Activated CD4-positive, alpha-beta T cell treated with anti-CD3 and anti-CD28 coated beads, Interleukin-2, amount 50 U/mL, for 1 hour (primary cell): ENCODE data around the gene SMOC2.

Source experiments
- DNase-seq: peaks from one replicate; pipeline ENCODE4 v3.0.0-alpha.2; 2020

The SMOC2 gene

GRCh38 chr6:168494726-168495125 lies 53.7 kb downstream of the SMOC2 start:
- no peak for DNase-seq

GRCh38 chr6:168495133-168495532 lies 54.1 kb downstream of the SMOC2 start:
- no peak for DNase-seq

DNA sequence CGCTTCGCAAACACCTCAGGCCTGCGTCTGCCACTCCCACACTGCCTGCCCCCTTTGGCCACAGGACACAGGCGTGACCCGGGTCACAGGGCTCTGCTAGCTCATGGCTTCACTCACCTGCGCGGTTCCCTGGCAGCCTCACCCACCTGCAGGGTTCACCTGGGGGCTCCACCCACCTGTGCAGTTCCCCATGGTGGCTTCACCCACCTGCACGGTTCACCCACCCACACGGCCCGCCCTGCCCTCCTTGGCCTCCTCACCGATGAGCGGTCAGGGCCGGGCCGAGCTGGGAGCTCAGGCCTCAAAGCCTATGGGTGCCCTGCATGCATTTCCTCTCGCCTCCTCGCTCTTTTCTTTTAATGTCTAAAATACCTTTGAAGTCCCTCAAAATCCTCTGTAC lies 54.7 kb downstream of the SMOC2 start:
- DNase-seq, result no peak

DNA sequence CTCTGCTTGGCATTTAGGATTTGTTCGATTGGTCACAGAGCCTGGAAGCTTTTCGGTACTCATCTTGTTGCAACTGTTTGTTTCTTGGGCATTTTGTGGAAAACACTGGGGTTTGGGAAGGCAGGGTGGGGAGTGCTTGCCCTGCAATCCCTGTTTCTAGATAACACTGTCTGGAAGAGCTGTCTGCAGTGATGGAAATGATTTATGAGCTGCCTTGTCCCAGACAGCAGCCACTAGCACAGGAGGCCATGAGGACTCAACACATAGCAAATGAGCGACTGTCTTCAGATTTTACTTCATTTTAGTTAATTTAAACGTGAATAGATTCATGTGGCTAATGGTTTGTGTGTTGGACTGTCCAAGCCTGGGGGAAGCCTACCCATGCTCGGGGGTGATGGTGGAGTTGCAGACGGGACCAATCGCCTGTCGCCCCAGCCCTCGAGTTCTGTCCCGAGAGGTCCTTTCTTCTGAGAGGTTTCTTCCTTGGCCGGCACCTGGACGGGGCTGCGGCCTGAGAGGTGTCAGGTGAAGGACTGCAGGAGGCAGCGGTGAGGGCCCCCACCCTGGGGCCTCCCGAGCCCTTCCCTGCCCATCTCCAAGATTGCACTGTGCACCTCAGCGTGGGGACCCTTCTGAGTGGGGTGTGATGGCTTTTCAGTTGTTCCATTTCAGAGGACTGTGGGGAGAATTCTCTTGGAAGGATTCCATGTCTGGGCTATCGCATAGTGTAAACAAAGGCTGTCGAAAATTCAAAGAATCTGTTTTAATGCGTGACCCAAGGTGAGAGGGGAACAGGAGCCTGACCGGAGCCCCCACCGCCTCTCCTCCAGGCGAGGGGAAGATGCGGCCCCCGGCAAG lies 55.4 kb downstream of the SMOC2 start:
- no peak for DNase-seq

- no peak for DNase-seq
Measured at GRCh38 chr6:168496997-168497331, 56.0 kb downstream of the SMOC2 start.

DNA sequence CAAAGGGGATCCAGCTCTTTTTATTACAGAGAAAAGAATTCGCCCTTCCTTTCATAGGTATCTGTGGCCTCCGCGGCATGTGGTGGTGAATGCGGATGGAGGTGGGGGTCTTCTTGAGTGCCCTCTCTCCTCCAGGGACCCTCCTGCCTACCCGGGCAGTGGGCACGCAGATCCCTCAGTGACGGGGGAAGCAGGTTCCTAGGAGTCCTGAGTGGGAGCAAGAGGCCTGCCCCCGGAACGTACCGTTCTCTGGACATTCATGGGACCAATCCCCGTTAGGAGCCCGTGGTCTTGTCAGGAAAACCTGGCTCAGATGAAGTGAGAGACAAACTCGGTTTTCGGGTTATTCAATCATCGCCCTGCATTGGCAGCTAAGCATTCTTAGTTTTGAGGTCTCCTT lies 56.4 kb downstream of the SMOC2 start:
- DNase-seq, result no peak

DNA sequence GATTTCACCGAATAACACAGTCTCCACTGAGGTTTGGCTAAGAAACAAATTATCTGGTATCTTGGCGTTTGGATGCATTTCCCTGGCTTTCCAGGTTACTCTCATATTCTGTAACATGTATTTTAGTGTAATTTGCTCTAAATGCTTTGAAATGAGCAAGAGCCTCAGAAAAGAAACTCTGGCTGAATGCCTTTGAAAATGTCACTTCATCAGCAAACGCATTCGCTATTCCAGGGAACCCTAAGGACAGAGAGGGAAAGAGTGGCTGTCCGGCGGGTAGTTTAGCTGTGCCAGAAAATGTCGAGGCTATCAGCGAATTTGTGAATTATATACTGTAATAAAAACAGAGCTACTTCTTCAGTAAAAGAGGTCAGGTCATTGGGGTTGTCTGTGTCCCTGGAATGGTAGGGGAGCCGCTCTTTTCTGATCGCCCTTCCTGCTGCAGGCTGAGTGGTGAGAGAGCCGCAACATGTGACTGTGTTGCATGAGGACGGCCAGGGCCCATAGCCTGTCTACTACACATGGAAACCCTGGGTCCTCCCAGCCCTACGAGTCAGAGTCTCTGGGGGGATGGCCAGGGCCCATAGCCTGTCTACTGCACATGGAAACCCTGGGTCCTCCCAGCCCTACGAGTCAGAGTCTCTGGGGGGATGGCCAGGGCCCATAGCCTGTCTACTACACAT lies 57.3 kb downstream of the SMOC2 start:
- DNase-seq, result no peak

- no peak for DNase-seq
Measured at GRCh38 chr6:168499045-168499650, 58.2 kb downstream of the SMOC2 start.

DNA sequence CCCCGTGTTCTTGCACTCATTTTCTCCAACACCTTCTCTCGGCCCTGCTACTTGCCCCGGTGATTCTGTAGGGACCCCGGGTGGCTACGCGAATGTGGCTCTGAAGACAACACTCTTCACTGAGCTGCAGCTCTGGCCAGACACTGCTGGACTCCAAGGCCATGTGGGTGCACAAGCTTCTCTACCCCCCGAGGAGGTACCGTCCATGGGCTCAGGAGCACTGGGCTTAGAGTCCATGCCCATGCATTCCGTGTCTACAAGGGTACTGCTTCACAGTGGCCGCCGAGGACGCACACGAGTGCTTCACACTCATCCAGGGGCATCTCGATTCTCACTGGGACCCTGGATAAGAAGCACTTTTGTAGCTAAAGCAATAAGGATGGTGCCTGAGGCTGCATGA lies 59.5 kb downstream of the SMOC2 start:
- no peak for DNase-seq

GRCh38 chr6:168501561-168501960 lies 60.6 kb downstream of the SMOC2 start:
- DNase-seq, result no peak

GRCh38 chr6:168504366-168504765 lies 63.4 kb downstream of the SMOC2 start:
- DNase-seq, result no peak

GRCh38 chr6:168506460-168506859 lies 65.5 kb downstream of the SMOC2 start:
- no peak for DNase-seq

DNA sequence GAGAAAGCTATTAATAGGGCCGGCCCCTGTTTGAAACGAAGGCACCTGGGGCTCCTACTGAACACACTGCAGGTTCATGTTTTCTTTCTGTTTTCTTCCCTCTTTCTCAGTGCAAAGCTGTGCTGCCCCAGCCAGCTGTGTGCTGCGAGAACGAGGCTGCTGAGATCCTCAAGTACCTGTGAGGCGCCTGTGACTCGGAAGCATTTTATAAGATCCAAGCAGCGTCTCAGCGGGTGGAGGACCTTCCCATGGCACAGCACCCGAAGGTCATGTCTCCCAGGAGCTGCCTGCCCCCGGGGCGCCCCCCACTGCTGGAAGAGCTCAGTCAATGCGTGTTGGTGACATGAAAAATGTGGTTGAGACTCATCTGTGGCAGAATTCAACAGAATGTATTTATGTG lies 66.3 kb downstream of the SMOC2 start:
- no peak for DNase-seq

DNA sequence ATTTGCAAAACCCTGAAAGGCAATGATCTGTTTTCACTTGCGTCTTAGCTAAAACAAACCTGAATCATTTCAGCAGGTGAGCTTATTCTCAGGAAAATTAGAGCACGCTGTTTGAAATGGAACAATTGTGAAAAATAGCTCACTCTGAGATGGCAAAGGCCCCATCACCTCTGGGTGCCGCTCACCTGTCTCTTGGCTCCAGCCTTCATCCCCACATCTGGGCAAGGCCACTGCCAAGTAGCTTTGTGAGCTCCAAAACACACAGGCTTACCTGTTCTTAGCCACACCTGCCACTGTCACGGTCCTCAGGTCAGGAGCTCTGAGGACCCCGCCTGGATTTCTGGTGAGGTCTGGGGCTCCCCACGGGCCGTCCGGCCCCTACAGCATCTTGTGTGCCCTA lies 66.7 kb downstream of the SMOC2 start:
- no peak for DNase-seq

- DNase-seq, result no peak
Measured at GRCh38 chr6:168508903-168509302, 67.9 kb downstream of the SMOC2 start.

DNA sequence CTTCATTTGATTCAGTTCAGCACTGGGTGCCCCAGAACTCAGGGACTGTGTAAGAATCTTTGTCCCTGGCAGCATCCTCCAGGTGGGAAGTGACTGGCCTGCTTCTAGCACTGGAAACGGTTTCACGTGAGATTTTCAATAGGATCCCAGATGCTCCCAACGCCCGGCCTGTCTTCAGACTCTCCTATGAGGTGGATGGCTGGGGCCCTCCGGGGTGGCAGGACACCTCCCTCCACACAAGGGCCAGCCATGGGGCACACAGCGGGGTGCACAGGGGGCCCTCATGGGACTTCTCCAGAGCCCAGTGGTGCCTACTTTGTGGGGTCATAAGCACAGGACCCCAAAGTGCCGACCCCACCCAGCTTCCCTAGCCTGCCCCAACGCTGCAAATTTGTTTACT lies 72.8 kb downstream of the SMOC2 start:
- DNase-seq, result no peak

- DNase-seq, result no peak
Measured at GRCh38 chr6:168514216-168514615, 73.2 kb downstream of the SMOC2 start.

DNA sequence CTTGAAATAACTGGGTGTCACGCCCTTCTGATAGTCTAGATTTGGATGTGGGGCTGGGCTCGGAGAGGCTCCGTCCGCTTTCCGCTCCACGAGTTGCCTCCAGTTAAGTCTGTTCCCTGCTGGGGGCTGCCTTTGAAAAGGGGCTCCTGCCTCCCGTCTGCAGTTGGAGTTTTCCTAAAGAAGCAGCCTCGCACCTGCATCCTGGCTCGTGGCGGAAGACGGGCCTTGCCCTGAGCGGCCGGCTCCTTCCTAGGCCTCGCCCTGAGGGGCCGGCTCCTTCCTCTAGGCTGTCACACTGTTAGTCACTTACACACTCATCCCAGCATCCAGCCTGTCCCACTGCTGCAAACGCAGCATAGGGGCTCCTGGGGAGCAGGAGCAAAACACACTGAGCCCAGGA lies 74.4 kb downstream of the SMOC2 start:
- no peak for DNase-seq

DNA sequence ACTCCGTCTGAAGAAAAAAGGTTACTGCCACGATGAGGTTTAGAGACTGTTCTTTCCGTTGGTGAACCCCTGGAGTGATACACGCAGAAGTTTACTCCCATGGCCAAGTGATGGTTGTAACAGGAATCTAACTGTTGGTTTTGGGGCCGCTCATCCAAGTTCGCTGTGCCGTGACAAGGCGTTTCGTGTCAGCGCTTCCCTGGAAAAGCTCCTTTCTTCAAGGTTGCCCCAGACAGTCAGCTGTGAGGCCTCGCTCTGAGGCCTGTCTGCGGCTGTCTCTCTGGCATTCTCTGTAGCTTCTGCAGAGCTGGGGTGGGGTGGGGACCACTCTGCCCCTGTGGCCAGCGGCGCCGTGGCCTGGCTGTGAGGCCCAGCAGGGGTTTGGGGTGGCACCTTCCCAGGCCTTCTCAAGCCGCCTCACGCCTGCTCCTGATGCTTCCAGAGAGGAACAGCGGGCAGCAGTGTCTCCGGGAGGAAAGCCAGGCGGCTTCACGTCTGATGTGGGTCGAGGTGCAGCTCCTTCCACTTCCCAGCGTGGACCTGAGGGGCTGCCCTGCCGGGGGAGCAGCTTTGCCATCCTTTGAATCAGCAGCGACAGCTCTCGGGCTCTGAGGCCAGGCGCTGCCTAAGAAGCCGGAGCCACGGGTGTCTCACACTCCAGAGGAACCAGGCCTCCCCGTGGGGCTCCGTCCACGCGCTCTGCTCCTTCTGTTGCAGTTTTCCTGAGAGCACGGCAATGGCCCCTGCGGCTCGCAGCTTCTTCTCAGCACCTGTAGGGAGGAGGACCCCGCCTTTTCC lies 76.2 kb downstream of the SMOC2 start:
- no peak for DNase-seq

DNA sequence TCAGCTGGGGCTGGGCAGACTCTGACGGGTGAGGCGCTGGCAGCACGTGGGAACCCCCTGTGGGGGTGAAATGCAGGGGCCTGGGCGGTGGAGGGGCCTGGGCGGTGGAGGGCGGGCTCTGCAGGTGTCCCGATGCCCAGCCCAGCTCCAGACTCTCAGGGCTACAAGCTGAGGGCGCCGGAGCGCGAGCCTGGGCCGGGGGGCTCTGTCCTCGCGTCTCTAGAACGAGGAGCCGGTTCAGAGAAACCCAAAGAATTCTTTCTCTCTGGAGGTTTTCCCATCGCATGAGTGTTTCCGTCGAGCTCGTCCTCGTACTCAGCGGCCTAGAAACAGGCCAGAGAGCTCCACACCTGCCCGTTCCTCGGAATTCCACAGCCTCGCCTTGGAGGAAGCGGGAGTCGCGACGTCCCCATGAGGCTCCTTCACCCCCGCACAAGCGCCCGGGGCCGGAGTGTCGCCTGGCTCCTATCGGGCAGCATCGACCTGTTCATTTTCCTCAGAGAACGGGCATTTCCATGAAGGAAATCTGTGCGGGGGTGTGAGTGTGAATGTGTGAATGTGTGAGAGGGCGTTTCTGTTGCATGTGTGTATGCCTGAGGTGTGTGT lies 76.9 kb downstream of the SMOC2 start:
- DNase-seq, result no peak

GRCh38 chr6:168518348-168518745 lies 77.4 kb downstream of the SMOC2 start:
- no peak for DNase-seq

- DNase-seq, result no peak
Measured at GRCh38 chr6:168518867-168519266, 77.9 kb downstream of the SMOC2 start.

- DNase-seq, result no peak
Measured at GRCh38 chr6:168520233-168520632, 79.2 kb downstream of the SMOC2 start.
